Measurements from ENCODE around the gene KIAA1755. TPM values are rescaled to one million over a fixed set of nuclear protein-coding genes. Genes with fewer than 3 reads are reported as not detected.

KIAA1755 gene
- polyA plus RNA-seq, 10 donors = 4.5 to 24.0 (median 9.9) TPM

DNA sequence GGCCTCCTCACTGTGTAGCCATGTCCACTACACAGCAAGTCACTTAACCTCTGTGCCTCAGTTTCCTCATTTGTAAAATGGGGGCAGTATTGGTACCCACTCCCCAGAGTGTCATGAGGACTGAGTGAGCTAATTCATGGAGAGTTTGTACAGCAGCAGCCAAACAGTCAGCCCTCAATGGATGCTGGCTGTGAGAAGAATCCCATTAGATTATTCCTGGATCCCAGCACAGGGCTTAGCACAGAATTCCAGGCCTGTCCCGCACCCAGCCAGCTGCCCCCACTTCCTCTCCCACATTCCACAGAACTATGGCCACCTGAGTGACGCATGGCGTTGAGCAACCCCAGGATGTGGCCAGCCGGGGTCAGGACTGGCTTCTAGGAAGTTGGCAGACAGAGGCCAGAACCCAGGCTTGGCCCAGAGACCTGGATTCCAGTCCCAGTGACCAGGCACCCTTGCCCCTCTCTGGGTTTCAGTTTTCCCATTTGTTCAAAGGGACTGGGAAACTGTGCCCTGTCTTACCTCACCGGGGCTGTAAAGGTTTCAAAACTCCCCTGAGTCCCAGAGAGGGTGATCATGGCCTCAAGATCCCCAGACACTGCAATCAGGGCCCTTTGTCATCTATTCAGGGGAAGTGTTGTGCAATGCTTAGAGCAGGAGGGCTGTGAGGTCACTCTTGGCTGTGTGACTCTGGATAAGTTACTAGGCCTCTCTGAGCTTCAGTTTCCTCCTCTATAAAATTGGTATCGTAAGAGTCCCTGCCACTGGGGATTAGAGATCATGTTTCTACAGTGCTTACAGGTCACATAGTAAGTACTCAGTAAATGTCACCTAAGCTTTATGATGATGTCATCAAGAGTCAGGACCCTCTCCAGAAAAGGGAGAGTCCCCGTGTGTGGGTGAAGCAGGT lies 92.4 kb downstream of the KIAA1755 start:
- DNase-seq = peak in 1 of 3 donors; percentile 64

DNA sequence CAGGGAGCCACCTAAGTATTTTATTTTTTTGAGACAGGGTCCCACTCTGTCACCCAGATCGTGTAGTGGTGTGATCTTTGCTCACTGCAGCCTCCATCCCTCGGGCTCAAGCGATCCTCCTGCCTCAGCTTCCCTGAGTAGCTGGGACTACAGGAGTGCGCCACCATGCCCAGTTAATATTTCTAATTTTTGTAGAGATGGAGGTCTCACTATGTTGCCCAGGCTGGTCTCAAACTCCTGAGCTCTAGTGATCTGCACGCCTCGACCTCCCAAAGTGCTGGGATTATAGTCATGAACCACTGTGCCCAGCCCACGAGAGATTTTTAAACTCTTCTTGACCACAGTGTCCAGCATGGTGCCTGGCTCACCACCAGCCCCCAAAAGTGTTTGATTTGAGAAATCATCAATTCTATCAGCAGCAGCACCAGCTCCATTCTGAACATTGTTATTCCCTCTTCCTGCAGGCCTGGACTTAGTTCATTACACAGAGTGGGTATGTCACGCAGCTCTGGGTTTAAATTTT lies 93.1 kb downstream of the KIAA1755 start:
- DNase-seq = no peak

DNA sequence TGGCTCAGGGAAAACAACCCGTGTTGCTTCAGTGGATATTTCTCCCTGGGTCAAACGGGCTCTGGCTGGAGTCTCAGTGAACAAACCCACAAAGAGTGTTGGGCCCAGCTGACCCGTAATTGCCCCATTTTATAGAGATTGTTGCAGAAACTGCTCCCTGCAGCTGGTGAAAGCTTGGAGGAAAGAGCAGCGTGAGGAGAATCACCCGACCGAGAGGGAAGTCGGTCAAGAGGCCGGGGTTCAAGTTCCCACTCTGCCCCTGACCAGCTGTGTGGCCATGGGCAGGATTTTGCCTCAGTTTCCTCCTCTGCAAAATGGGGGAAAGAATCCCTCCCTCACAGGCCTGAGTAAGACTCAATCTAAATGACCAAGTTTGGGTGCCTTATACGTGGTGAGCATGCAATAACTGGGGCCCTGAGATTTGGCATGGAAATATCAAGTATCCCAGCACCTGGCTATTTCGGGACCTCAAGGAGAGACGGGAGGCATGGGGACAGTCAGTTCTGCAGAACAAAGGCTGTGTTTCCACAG lies 93.8 kb downstream of the KIAA1755 start:
- DNase-seq = no peak

DNA sequence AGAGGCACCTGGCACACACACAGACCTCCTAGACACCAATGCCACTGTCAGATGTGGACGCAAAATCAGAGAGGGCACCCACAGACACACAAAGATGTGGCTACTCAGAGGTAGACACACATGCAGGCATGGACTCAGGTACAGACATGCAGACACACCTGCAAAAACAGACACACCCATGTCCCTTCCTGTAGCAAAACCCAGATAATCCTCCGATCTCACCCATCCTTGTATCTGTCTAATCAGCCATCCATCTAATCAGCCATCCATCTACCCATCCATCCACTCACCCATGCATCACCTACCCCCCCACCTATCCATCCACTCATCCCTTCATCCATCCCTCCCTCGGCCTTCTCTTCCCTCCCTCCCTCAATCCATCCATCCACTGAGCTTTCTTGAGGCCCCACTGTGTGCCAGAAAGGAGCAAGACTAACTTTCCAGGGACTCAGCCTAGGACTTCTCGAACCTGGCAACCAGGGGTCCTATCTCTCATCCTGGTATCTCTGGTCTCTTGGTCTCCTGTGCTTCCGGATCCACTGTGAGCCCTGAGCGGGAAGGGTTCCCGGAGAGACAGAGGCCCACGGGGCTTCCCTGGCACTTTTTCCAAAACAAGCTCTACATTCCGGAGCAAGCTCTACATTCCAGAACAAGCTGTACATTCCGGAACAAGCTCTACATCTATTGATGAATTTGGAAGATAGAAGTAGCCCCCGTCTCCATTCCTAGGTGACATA lies 94.4 kb downstream of the KIAA1755 start:
- DNase-seq = peak in 1 of 3 donors; percentile 68

DNA sequence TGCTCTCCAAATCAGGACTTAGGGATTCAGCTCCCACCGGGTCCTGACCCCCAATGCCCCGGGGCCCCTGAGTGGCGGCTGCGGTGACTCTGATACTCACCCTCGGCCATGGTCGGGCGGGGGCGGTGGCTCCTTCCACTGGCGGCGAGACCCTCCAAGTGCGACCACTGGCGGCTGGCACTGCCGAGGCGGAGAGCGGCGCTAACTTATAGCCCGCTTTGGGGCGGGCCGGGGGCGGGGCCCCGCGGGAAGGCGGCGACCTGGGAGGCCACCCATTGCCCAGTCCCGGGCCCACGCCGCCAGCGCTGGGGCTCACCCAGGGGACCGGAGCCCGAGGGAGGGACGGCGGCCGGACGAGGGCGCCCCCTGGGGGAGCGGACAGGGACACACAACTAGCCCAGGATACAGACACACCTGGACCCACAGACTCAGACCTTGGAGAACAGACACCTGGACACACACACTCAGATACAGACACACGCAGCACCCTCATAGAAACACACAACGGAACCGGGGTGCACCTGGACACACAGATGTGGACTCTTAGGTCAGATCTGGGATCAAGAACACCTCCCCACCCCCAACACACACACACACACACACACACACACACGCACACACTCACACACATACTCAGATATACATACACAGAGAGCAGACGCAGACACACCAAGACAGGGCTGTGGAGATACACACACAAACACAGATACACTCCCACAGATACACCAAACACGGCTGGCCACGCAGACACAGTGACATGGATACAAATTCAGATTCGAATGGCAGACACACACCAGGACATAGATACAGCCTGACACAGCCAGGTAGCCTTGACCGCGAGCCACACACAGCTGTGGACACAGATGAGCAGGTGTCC lies 95.2 kb downstream of the KIAA1755 start, which contains the start of gene TGM2:
Gene TGM2, minus strand, starts transcription at position 182 of the 877 bp plus-strand sequence. Its CDS starts 72 bp downstream, at position 110.
- peak in 2 of 3 donors; percentile 45 to 66 for DNase-seq

DNA sequence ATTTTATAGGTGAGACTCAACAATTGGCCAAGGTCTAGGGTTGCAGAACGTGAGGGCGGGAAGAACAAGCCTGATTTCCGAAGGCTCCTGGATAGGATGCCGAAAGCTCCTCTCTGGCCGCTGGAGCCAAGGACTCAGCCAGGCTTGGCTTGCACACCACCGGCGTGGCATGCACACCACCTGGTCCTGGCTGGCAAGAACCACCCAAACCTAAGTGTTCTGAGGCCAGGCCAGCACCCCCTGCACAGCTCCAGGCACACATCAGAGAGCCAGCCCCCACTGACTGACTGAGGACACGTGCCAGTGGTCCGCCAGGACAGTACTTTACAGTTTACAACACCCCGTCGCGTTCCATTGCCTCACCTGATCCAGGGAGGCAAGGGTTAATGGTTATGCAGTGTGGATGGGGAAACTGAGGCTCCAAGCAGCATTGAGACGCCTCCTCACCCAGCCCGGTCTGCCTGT lies 95.9 kb downstream of the KIAA1755 start:
- no peak for DNase-seq

DNA sequence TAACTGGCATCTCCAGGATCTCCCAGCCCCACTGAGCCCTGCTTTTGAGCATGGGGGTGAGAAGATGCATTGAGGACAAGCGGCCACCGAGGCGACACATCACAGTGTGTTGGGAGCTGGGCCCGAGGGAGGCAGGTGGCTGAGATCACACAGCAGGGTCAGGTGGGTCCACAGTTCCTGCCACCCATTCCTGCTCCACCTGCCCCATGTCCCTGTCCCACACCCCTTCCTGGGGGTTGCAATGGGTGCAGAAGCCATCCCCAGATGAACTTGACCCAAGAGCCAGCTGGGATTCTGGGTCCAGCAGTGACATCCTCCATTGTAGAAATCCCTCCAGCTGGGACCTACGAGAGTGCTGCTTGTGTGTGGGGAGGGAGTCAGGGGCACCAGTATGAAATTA lies 96.5 kb downstream of the KIAA1755 start:
- DNase-seq = no peak

DNA sequence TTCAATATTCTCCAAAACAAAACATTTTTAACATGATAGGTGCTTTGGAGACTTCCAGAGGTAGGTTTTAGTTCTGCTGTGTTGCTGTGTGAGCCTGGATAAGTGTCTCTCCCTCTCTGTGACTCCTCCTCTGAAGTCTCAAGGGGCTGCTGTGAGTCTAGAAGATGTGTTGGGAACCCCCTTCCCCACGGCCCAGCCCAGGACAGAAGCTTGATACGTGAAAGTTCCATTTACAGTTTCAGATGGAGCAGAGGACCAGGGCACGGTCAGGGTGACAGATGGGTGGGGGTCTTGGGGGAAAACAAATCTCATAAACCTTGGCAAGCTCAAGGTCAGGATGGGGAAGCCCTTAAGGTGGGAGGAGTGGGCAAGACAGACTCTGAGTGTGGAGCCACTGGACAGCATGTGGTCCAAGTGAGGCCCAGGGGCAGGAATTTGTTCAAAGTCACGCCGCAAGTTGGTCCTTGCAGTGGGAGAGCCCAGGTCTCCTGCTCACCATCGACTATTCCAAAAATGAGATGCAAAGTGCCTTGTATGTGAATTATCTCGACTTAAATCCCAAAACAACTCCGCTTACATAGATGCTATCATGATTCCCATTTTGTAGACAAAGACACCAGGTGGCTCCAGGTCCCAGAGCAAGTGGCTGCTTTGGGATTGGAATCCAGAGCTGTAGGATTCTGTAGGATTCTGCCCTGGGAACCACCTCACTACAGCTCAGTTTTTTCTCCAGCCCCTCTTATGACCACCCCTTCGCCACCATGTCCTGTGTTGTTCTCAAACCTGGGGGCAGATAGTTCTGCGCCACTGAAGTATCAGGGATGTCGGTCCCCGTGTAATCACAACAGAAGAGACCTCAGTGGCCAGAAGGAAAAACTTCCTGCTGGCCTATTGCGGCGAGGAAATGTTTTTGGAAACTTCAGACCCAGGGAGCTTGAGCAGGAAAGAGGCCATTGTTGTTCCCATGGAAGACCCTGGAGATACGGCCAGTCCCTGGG lies 97.4 kb downstream of the KIAA1755 start:
- no peak for DNase-seq

DNA sequence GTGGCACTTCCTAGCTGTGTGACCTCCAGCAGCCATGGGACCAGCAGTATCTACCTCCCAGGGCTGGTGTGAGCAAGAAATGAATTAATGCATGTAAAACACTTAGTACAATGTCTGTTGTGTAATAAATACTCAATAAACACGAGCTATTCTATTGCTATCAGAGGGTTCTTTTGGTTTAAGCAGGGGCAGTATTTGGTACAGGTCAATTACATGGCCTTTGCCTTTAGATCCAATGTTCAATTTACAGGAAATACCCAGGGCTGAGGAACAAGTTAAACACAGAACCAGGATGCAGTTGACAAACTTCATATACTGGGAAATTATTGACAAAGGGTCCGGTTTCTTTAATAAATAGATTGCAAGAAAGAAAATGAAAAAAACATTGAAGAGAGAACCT lies 98.4 kb downstream of the KIAA1755 start:
- no peak for DNase-seq

DNA sequence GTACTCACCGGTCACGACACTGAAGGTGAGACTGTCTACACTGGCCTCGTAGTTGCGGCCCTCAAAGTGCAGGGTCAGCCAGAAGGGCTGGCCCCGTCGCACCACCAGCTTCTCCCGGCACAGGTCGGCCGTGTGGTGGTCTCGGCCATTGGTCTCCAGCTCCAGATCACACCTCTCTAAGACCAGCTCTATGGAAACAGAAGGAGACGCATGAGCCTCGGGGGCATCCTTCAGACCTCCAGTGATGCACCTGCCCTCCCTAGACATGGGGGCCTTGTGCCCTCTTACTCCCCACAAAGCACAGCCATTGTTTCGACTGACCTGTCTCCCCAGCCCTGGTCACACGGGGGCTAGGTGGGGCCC lies 99.1 kb downstream of the KIAA1755 start:
- DNase-seq = no peak

Other genes starting within 250 kb of the KIAA1755 start
- gene TTI1, start 227.3 kb downstream of the KIAA1755 start, polyA plus RNA-seq (ENCODE audit: insufficient read length in 10 of 10) = 10 to 100 TPM; 13.0 to 19.3 (median 16.2) TPM
- gene RPRD1B, start 227.0 kb downstream of the KIAA1755 start, polyA plus RNA-seq (ENCODE audit: insufficient read length in 10 of 10) = 10 to 100 TPM; 18.4 to 33.0 (median 26.5) TPM
- gene TGM2, start 95.5 kb downstream of the KIAA1755 start, polyA plus RNA-seq (ENCODE audit: insufficient read length in 10 of 10) = 10 to 100 TPM in 9 of 10 donors, 1 to 10 TPM in 1; 7.6 to 21.4 (median 14.5) TPM
- 1 to 10 TPM in 3 of 10 donors, under 1 TPM in 7; 0.12 to 1.8 (median 0.73) TPM for gene BPI, start 43.4 kb upstream of the KIAA1755 start, polyA plus RNA-seq (ENCODE audit: insufficient read length in 10 of 10)
- not detected for gene LBP, start 85.7 kb upstream of the KIAA1755 start, polyA plus RNA-seq (ENCODE audit: insufficient read length in 10 of 10)
- gene SNHG17, start 174.6 kb upstream of the KIAA1755 start, polyA plus RNA-seq (ENCODE audit: insufficient read length in 10 of 10) = 10 to 100 TPM; 15.2 to 29.4 (median 18.8) TPM
- 10 to 100 TPM; 14.7 to 27.5 (median 22.7) TPM for gene RALGAPB, start 212.1 kb upstream of the KIAA1755 start, polyA plus RNA-seq (ENCODE audit: insufficient read length in 10 of 10)

All from muscle of back (tissue), 11 donors.